Gastroesophageal sphincter (tissue), 4 donors: ENCODE measurements around the gene GHRH. TPM values are rescaled to one million over a fixed set of nuclear protein-coding genes. Genes with fewer than 3 reads are reported as not detected.

ENCODE experiments used
- ATAC-seq: fragments of 150-250 bp; one replicate; pipeline ENCODE4 v1.9.1; 2016; ENCODE audit warnings: mild to moderate bottlenecking, moderate library complexity
- H3K27ac ChIP-seq, 4 donors: fragments of 200-600 bp; sonication (generic) in 3 of 4; 1 replicate in 3 of 4; 2 replicates in 1 of 4; pipeline ENCODE4 v1.5.1; 2016 to 2019
- H3K27me3 ChIP-seq: fragments of 200-600 bp; sonication (generic); one replicate; pipeline ENCODE4 v1.5.1; 2019
- H3K36me3 ChIP-seq, 2 donors: fragments of 200-600 bp; sonication (generic); one replicate each; pipeline ENCODE4 v1.5.1; 2019; ENCODE audit warnings: control low read depth in 1 of 2
- H3K4me1 ChIP-seq, 3 donors: fragments of 200-600 bp; sonication (generic); 1 replicate in 2 of 3; 2 replicates in 1 of 3; pipeline ENCODE4 v1.5.1; 2016 to 2019; ENCODE audit warnings: control low read depth in 2 of 3
- H3K4me3 ChIP-seq, 2 donors: fragments of 200-600 bp; sonication (generic); one replicate each; pipeline ENCODE4 v1.5.1; 2019; ENCODE audit warnings: mild to moderate bottlenecking in 1 of 2, moderate library complexity in 1 of 2
- H3K9me3 ChIP-seq, 3 donors: fragments of 200-600 bp; sonication (generic); one replicate each; pipeline ENCODE4 v1.5.1; 2017 to 2019; ENCODE audit warnings: control low read depth in 2 of 3
- EP300 ChIP-seq: sonication (generic); formaldehyde crosslinking; IDR thresholded peaks from one replicate; pipeline ENCODE4 v1.6.1; 2017; ENCODE audit warnings: antibody characterized with exemption, mild to moderate bottlenecking
- POLR2A ChIP-seq, 2 donors: fragments of 450-650 bp; IDR thresholded peaks; one replicate each; pipeline ENCODE4 v1.6.1; 2017; ENCODE audit warnings: antibody characterized with exemption in 2 of 2, mild to moderate bottlenecking in 2 of 2, moderate library complexity in 1 of 2
- POLR2AphosphoS5 ChIP-seq: sonication (generic); formaldehyde crosslinking; IDR thresholded peaks from one replicate; pipeline ENCODE4 v1.6.1; 2017; ENCODE audit warnings: antibody characterized with exemption
- WGBS, 2 donors: methylation state at CpG; one replicate each; pipeline ENCODE4 v1.1.5; 2018; ENCODE audit warnings: low coverage in 1 of 2; 5-methylcytosine and 5-hydroxymethylcytosine counted together
- total RNA-seq, 4 donors: library from RNA; depleted of rRNA; stranded (reverse); fragments of >200 nt; gene quantifications; one replicate each; pipeline ENCODE4 v1.1.0, GENCODE V29; 2016
- TF ChIP-seq, protein P1 (sequence below), 4 experiments: fragments of 200-600 bp in 2 of 4; fragments of 450-650 bp in 2 of 4; sonication (generic) in 1 of 4; IDR thresholded peaks; one replicate each; pipeline ENCODE4 v1.5.1; 2017 to 2019; ENCODE audit warnings: antibody characterized with exemption in 4 of 4, mild to moderate bottlenecking in 2 of 4, moderate library complexity in 2 of 4

Gene GHRH
- total RNA-seq, 4 donors from 2014 or later, result not detected

DNA sequence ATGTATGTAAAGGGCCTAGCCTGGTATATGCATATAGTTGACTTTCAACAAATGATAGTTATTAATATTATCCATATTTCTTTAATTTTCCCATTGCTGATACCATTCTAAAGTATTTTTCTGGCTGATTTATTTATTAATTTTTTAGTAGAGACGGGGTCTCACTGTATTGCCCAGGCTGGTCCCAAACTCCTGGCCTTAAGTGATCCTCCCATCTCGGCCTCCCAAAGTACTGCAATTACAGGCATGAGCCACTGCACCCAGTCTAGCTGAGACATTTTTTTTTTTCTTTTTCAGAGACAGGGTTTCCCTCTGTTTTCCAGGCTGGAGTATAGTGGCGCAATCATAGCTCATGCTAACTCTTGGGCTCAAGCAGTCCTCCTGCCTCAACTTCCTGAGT, 52.4 kb downstream of the GHRH start:
- Histone ChIP-seq H3K27me3 (no peaks in the 10 kb centered on the region), H3K4me3 (no peak overlapping the region), H3K36me3 (peaks cover 3 to 92% of the 10 kb centered on the region in 2 donors), H3K27ac (no peak overlapping the region), H3K4me1 (peaks cover 0 to 21% (median 0%) of the 10 kb centered on the region in 3 donors), H3K9me3 (no peaks in the 10 kb centered on the region)
- WGBS, 2 donors, result 94 to 98% methylated on average over 3 of the region's 3 CpGs
- no peak for TF ChIP-seq POLR2AphosphoS5
- TF ChIP-seq, protein P1, sequence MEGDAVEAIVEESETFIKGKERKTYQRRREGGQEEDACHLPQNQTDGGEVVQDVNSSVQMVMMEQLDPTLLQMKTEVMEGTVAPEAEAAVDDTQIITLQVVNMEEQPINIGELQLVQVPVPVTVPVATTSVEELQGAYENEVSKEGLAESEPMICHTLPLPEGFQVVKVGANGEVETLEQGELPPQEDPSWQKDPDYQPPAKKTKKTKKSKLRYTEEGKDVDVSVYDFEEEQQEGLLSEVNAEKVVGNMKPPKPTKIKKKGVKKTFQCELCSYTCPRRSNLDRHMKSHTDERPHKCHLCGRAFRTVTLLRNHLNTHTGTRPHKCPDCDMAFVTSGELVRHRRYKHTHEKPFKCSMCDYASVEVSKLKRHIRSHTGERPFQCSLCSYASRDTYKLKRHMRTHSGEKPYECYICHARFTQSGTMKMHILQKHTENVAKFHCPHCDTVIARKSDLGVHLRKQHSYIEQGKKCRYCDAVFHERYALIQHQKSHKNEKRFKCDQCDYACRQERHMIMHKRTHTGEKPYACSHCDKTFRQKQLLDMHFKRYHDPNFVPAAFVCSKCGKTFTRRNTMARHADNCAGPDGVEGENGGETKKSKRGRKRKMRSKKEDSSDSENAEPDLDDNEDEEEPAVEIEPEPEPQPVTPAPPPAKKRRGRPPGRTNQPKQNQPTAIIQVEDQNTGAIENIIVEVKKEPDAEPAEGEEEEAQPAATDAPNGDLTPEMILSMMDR (IDR thresholded peaks at IDR 0.05), result no peak
- TF ChIP-seq POLR2A (IDR thresholded peaks at IDR 0.05), result no peak
- no peak for TF ChIP-seq EP300
- ATAC-seq, result no peak

DNA sequence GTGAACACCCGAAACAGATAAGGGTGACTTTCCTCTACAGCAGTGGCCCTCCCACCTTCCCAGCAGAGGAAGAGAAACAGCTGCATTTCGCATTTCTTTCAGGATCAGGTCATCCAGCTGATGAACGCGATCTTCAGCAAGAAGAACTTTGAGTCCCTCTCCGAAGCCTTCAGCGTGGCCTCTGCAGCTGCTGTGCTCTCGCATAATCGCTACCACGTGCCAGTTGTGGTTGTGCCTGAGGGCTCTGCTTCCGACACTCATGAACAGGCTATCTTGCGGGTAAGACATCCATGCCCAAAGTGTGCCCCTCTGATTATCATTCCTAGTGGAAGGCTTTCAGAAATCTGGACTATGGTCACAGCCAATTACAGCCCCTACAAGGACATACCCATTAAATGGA, 54.4 kb downstream of the GHRH start:
- TF ChIP-seq, protein P1 (IDR thresholded peaks at IDR 0.05), result no peak
- TF ChIP-seq POLR2AphosphoS5 (no peak), EP300 (no peak)
- no peak overlapping the region for H3K27ac ChIP-seq
- H3K4me3 ChIP-seq, result no peak overlapping the region
- H3K4me1 ChIP-seq, result peaks cover 0 to 32% (median 0%) of the 10 kb centered on the region in 3 donors
- H3K9me3 ChIP-seq, result no peaks in the 10 kb centered on the region
- peaks cover 3 to 82% of the 10 kb centered on the region in 2 donors for H3K36me3 ChIP-seq
- H3K27me3 ChIP-seq, result no peaks in the 10 kb centered on the region
- 92 to 100% methylated on average over 1 to 11 of the region's 11 CpGs for WGBS, 2 donors
- ATAC-seq, result no peak

DNA sequence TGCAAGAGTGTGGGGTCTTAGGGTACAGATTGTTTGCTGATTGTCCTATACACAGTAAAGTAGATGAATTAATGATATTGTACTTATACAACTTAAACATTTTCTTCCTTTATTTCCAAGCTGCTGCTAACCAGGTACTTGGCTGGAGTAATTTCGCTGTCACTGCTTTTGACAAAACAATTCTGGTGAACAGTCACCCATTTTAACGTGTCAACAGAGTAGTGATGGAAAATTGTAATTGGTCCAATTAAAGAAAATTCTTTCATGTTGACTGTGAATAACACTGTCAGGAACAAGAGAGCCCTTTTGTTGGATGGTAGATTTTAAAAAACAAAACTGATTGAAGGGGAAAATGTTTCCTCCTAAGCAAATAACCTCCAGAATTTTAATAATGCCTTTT, 55.8 kb downstream of the GHRH start:
- WGBS, 2 donors, result 51 to 80% methylated on average over 1 to 2 of the region's 2 CpGs
- Histone ChIP-seq H3K27ac (peak overlapping the region in 2 of 4 donors; percentile 5 to 50), H3K9me3 (no peaks in the 10 kb centered on the region), H3K27me3 (no peaks in the 10 kb centered on the region), H3K4me3 (no peak overlapping the region), H3K36me3 (peaks cover 3 to 75% of the 10 kb centered on the region in 2 donors), H3K4me1 (peaks cover 0 to 40% (median 0%) of the 10 kb centered on the region in 3 donors)
- no peak for TF ChIP-seq EP300
- TF ChIP-seq, protein P1 (IDR thresholded peaks at IDR 0.05), result no peak
- no peak for TF ChIP-seq POLR2AphosphoS5
- TF ChIP-seq POLR2A (IDR thresholded peaks at IDR 0.05), result no peak
- no peak for ATAC-seq

DNA sequence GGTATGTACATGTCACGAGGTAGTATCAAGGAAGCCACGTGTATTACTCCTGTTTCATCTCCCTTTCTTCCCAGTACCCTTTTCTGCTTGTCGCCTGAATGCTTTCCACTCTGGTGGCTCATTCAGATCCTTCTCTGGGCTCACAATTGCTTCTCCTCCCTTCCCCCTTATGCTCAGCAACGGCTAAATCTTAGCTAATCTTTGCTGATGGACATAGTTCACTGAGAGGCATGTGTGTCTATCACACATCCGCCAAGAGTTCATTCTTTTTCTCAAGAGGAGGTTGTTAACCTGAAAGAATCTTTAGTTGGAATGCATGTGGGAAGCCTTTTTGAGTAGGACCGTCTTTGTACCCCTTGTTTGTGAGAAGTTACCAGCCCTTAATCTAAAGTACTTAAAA, 56.5 kb downstream of the GHRH start:
- H3K36me3 ChIP-seq, result peaks cover 3 to 75% of the 10 kb centered on the region in 2 donors
- H3K9me3 ChIP-seq, result no peaks in the 10 kb centered on the region
- H3K27me3 ChIP-seq, result no peaks in the 10 kb centered on the region
- no peak for ATAC-seq
- TF ChIP-seq POLR2AphosphoS5, result no peak
- no peak for TF ChIP-seq POLR2A (IDR thresholded peaks at IDR 0.05)
- no peak for TF ChIP-seq EP300
- TF ChIP-seq, protein P1 (IDR thresholded peaks at IDR 0.05), result no peak
- H3K4me1 ChIP-seq, result peaks cover 0 to 40% (median 0%) of the 10 kb centered on the region in 3 donors
- WGBS, 2 donors, result 69 to 78% methylated on average over 6 of the region's 6 CpGs
- H3K27ac ChIP-seq, result peak overlapping the region in 2 of 4 donors; percentile 5 to 50
- H3K4me3 ChIP-seq, result no peak overlapping the region

DNA sequence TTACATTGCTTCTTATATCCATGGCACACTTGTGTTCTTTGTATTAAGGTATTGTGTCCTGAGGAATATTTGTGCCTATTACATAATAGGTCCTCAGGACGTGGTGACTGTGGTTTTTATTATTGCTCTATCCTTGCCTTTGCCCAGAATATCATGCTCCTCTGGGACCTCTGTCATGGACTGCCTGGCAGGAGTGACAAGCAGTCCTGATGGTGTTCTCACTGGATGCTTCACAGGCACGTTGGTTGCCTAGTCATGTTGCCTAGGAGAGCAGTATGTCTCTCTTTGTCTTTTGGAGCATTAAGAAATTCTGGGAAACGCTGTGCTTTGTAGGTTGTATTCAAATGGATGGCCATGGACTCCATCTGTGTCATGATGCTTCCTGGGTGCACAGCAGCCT, 57.6 kb downstream of the GHRH start:
- Histone ChIP-seq H3K27ac (peak overlapping the region in 2 of 4 donors; percentile 27 to 50), H3K27me3 (no peaks in the 10 kb centered on the region), H3K4me1 (peaks cover 0 to 40% (median 0%) of the 10 kb centered on the region in 3 donors), H3K36me3 (peaks cover 3 to 75% of the 10 kb centered on the region in 2 donors), H3K4me3 (no peak overlapping the region), H3K9me3 (no peaks in the 10 kb centered on the region)
- TF ChIP-seq EP300 (no peak), POLR2A (IDR thresholded peaks at IDR 0.05) (no peak), POLR2AphosphoS5 (no peak)
- TF ChIP-seq, protein P1 (IDR thresholded peaks at IDR 0.05), result no peak
- ATAC-seq, result no peak
- WGBS, 2 donors, result 61 to 62% methylated on average over 2 to 3 of the region's 3 CpGs
